HL-60 (cell line): ENCODE results near the gene MAP2K3.

Source experiments
- POLR2AphosphoS5 ChIP-seq: IDR thresholded peaks from 2 replicates; pipeline ENCODE4 v1.6.1; 2012; ENCODE audit warnings: low read depth
- TF ChIP-seq, protein P1 (sequence below): IDR thresholded peaks from one replicate; pipeline ENCODE4 v1.5.1; 2011; ENCODE audit warnings: low read length, control low read depth, inconsistent platforms; ENCODE audit not compliant: insufficient read depth

DNA sequence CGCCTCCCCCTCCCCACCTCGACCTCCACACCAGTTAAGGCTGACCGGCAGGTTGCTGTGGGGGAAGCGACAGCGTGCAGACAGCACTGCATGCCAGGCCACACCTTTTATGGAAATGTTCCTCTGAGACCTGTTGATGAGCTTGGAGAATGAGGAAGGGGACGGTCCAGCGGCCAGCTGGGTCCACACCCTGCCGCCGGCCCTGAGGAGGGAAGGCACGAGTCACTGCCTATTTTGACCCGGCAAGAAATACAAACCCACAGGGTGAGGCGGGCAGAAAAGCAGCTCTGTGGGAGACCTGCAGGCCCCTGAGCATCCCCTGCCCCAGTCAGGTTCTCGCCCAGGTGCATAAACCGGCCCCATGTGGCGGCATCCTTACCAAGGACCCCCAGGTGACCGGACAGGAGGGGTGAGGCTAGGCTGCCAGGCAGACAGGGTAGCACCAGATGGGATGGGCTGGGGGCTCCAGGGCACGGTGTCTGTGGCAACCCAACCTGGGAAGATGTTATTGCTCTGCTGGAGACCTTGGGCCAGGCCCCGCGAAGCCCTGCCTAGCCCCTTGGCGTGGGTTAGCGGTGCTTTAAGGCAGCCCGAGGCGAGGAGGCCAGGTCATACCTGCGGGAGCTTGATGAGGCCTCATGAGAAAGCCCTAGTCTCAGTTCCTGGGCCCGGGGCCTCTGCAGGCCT lies 44.0 kb upstream of the MAP2K3 start:
- TF ChIP-seq, protein P1, sequence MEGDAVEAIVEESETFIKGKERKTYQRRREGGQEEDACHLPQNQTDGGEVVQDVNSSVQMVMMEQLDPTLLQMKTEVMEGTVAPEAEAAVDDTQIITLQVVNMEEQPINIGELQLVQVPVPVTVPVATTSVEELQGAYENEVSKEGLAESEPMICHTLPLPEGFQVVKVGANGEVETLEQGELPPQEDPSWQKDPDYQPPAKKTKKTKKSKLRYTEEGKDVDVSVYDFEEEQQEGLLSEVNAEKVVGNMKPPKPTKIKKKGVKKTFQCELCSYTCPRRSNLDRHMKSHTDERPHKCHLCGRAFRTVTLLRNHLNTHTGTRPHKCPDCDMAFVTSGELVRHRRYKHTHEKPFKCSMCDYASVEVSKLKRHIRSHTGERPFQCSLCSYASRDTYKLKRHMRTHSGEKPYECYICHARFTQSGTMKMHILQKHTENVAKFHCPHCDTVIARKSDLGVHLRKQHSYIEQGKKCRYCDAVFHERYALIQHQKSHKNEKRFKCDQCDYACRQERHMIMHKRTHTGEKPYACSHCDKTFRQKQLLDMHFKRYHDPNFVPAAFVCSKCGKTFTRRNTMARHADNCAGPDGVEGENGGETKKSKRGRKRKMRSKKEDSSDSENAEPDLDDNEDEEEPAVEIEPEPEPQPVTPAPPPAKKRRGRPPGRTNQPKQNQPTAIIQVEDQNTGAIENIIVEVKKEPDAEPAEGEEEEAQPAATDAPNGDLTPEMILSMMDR = no peak
- TF ChIP-seq POLR2AphosphoS5 = no peak
